HepG2 (cell line): Measurements from ENCODE around the gene TTC6. TPM values are rescaled to one million over a fixed set of nuclear protein-coding genes. Genes with fewer than 3 reads are reported as not detected.

Experiments used
- AGO2 ChIP-seq: fragments of 200-400 bp; formaldehyde crosslinking; optimal IDR thresholded peaks from 2 replicates; pipeline ENCODE3; 2017; ENCODE audit warnings: mild to moderate bottlenecking, low read depth, low read length, moderate library complexity
- AHR ChIP-seq: IDR thresholded peaks from 2 replicates; pipeline ENCODE4 v1.6.1; 2018; ENCODE audit warnings: missing genetic modification reagents, missing compliant biosample characterization
- CBX5 ChIP-seq: sonication (generic); formaldehyde crosslinking; IDR thresholded peaks from 2 replicates; pipeline ENCODE4 v1.4.0; 2020; ENCODE audit warnings: missing genetic modification reagents, borderline replicate concordance
- CREM ChIP-seq, 2 experiments: sonication (generic) in 1 of 2; formaldehyde crosslinking in 1 of 2; IDR thresholded peaks; 2 replicates each; pipeline versions ENCODE4 v1.4.0 to v1.6.1; 2016 to 2020; ENCODE audit warnings: antibody characterized with exemption in 1 of 2, mild to moderate bottlenecking in 1 of 2, missing genetic modification reagents in 1 of 2
- GPN1 ChIP-seq: sonication (generic); formaldehyde crosslinking; IDR thresholded peaks from 2 replicates; pipeline ENCODE4 v1.5.1; 2020; ENCODE audit warnings: missing genetic modification reagents, borderline replicate concordance
- HCFC1 ChIP-seq: fragments of 150-350 bp; IDR thresholded peaks from 2 replicates; pipeline ENCODE4 v1.6.1; 2014; ENCODE audit warnings: low read depth, low read length
- JUND ChIP-seq: sonication (generic); formaldehyde crosslinking; IDR thresholded peaks from 2 replicates; pipeline ENCODE4 v1.8.0; 2022; ENCODE audit warnings: mild to moderate bottlenecking, missing genetic modification reagents
- KLF9 ChIP-seq: IDR thresholded peaks from 2 replicates; pipeline ENCODE4 v1.6.1; 2016; ENCODE audit warnings: low read depth
- MTF1 ChIP-seq: sonication (generic); formaldehyde crosslinking; IDR thresholded peaks from 2 replicates; pipeline ENCODE4 v1.5.0; 2020; ENCODE audit warnings: missing genetic modification reagents
- NCOA1 ChIP-seq: sonication (generic); formaldehyde crosslinking; IDR thresholded peaks from 2 replicates; pipeline ENCODE4 v1.9.0; 2021; ENCODE audit warnings: missing genetic modification reagents
- NCOR1 ChIP-seq: fragments of 200-600 bp; sonication (generic); IDR thresholded peaks from 2 replicates; pipeline ENCODE4 v1.7.0; 2017; ENCODE audit warnings: antibody characterized with exemption, low read length, borderline replicate concordance
- NR1H2 ChIP-seq: sonication (generic); formaldehyde crosslinking; IDR thresholded peaks from 2 replicates; pipeline ENCODE4 v1.8.1; 2022; ENCODE audit warnings: low read depth, missing genetic modification reagents, borderline replicate concordance
- ONECUT2 ChIP-seq: sonication (generic); formaldehyde crosslinking; IDR thresholded peaks from 2 replicates; pipeline ENCODE4 v1.4.0; 2020; ENCODE audit warnings: missing genetic modification reagents
- POLR2G ChIP-seq: fragments of 200-400 bp; formaldehyde crosslinking; IDR thresholded peaks from 2 replicates; pipeline ENCODE4 v1.6.1; 2018; ENCODE audit warnings: mild to moderate bottlenecking, low read depth, low read length, moderate library complexity
- RARA ChIP-seq: IDR thresholded peaks from 2 replicates; pipeline ENCODE4 v1.6.1; 2016; ENCODE audit warnings: missing genetic modification reagents, missing compliant biosample characterization
- TCF7L2 ChIP-seq: IDR thresholded peaks from 2 replicates; pipeline ENCODE4 v1.6.1; 2011; ENCODE audit warnings: mild to moderate bottlenecking, low read depth, low read length, moderate library complexity
- ZMYM3 ChIP-seq: sonication (generic); formaldehyde crosslinking; IDR thresholded peaks from 2 replicates; pipeline ENCODE4 v1.5.1; 2020; ENCODE audit warnings: mild to moderate bottlenecking, missing genetic modification reagents
- ZNF101 ChIP-seq: sonication (generic); formaldehyde crosslinking; IDR thresholded peaks from 2 replicates; pipeline ENCODE4 v1.4.0; 2020; ENCODE audit warnings: mild to moderate bottlenecking, low read depth, missing genetic modification reagents, borderline replicate concordance
- ZNF205 ChIP-seq: IDR thresholded peaks from 2 replicates; pipeline ENCODE4 v1.6.1; 2018; ENCODE audit warnings: missing biosample characterization, missing genetic modification reagents
- ZNF672 ChIP-seq: sonication (generic); formaldehyde crosslinking; IDR thresholded peaks from 2 replicates; pipeline ENCODE4 v1.8.1; 2022; ENCODE audit warnings: missing genetic modification reagents
- ZNF713 ChIP-seq: sonication (generic); formaldehyde crosslinking; IDR thresholded peaks from 2 replicates; pipeline ENCODE4 v1.4.0; 2020; ENCODE audit warnings: mild to moderate bottlenecking, missing genetic modification reagents
- ZNF737 ChIP-seq: sonication (generic); formaldehyde crosslinking; IDR thresholded peaks from 2 replicates; pipeline ENCODE4 v1.5.0; 2020; ENCODE audit warnings: missing genetic modification reagents, mild to moderate bottlenecking, borderline replicate concordance
- ZNF790 ChIP-seq: sonication (generic); formaldehyde crosslinking; IDR thresholded peaks from 2 replicates; pipeline ENCODE4 v1.8.0; 2022; ENCODE audit warnings: missing genetic modification reagents, mild to moderate bottlenecking, borderline replicate concordance
- polyA plus RNA-seq, 8 experiments: library from polyadenylated mRNA; depleted of rRNA in 3 of 8; stranded (reverse) in 7 of 8; unstranded in 1 of 8; fragments of >200 nt; fragmentation: Illumina TruSeq in 4 of 8; extraction: Trizol in 4 of 8; gene quantifications; 2 replicates each; pipeline versions ENCODE4 v1.2.1 to v1.2.3, GENCODE V29; 2011 to 2016; ENCODE audit warnings: low read depth in 4 of 8, missing spikeins in 1 of 8, mixed read lengths in 1 of 8; ENCODE audit not compliant: insufficient read depth in 1 of 8
- total RNA-seq, 5 experiments: library from RNA; depleted of rRNA; stranded (reverse); fragments of >200 nt; fragmentation: Illumina TruSeq; extraction: Trizol; gene quantifications; 2 replicates each; pipeline ENCODE4 v1.2.3, GENCODE V29; 2016; ENCODE audit warnings: low read depth in 1 of 5
- TF ChIP-seq, protein P1 (sequence below): sonication (generic); formaldehyde crosslinking; IDR thresholded peaks from 2 replicates; pipeline ENCODE4 v1.4.0; 2020; ENCODE audit warnings: missing genetic modification reagents, borderline replicate concordance
- TF ChIP-seq, protein P2 (sequence below): sonication (generic); formaldehyde crosslinking; IDR thresholded peaks from 2 replicates; pipeline ENCODE4 v1.5.0; 2020; ENCODE audit warnings: mild to moderate bottlenecking, missing genetic modification reagents, moderate library complexity
- TF ChIP-seq, protein P3 (sequence below): sonication (generic); formaldehyde crosslinking; IDR thresholded peaks from 2 replicates; pipeline ENCODE4 v1.8.0; 2022; ENCODE audit warnings: low read depth, missing genetic modification reagents

Gene TTC6
- total and polyA plus RNA-seq, 2 of the 13 experiments (the other 11 are each of a cell fraction or from before 2014, with no cell fraction given): 9.3 to 27.4 TPM

DNA sequence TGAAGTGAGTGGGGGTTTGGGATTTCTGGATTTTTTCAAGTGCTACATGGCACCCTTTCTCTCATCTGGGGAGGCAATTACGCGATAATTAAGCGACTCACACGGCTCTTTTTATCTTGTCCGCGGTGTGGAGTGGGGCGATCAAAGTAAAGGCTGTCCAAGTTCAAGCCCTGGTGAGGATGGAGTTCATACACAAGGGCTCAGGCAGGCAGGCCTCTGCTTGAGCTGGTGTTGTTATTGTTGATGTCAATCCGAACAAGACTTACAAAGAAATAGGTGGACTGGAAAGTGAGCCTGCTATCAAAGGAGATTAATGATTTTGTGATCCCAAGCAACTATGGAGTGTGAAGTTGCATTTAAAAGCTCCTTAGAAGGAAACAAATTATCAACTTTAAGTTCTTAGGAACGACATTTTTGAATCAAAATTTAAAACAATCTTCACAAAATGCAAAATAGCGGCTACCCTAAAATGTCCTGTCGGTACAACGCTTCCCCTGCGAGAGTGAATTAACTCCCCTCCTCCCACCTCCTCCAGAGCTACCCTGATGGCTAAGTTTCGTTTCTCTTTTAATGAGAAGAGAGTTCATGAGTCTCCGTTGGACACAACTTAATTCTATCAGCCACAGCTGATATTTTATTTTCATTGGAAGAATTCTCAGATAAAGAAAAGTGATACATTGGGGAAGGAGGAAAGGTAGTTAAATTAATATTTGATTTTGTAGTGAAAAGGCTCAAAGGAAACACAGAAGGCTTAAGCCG is 6.3 kb upstream of the TTC6 start (continued):
- TF ChIP-seq RARA (CRISPR knock-in tag): 0 out of 2 replicates have a peak, but pooled peaks have one; percentile 17
- TF ChIP-seq AGO2: no peak
- TF ChIP-seq, protein P1, sequence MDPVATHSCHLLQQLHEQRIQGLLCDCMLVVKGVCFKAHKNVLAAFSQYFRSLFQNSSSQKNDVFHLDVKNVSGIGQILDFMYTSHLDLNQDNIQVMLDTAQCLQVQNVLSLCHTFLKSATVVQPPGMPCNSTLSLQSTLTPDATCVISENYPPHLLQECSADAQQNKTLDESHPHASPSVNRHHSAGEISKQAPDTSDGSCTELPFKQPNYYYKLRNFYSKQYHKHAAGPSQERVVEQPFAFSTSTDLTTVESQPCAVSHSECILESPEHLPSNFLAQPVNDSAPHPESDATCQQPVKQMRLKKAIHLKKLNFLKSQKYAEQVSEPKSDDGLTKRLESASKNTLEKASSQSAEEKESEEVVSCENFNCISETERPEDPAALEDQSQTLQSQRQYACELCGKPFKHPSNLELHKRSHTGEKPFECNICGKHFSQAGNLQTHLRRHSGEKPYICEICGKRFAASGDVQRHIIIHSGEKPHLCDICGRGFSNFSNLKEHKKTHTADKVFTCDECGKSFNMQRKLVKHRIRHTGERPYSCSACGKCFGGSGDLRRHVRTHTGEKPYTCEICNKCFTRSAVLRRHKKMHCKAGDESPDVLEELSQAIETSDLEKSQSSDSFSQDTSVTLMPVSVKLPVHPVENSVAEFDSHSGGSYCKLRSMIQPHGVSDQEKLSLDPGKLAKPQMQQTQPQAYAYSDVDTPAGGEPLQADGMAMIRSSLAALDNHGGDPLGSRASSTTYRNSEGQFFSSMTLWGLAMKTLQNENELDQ: no peak
- peak; percentile 53; the same call in 1 of the 2 replicates for TF ChIP-seq CREM (IDR thresholded peaks at IDR 0.05)
- no peak for TF ChIP-seq CREM (CRISPR knock-in tag; IDR thresholded peaks at IDR 0.05)
- TF ChIP-seq ZNF790: no peak
- no peak for TF ChIP-seq AHR
- TF ChIP-seq TCF7L2: no peak; the same call in 1 of the 2 replicates
- no peak for TF ChIP-seq POLR2G
- no peak for TF ChIP-seq ZNF713 (CRISPR knock-in tag)
- no peak for TF ChIP-seq ZNF672 (CRISPR knock-in tag)
- TF ChIP-seq ONECUT2 (CRISPR knock-in tag): no peak
- TF ChIP-seq JUND (CRISPR knock-in tag): no peak
- no peak for TF ChIP-seq ZMYM3
- TF ChIP-seq NR1H2 (CRISPR knock-in tag): no peak
- no peak for TF ChIP-seq ZNF205 (CRISPR knock-in tag)
- TF ChIP-seq CBX5: peak; percentile 45; the same call in 1 of the 2 replicates
- 0 out of 2 replicates have a peak, but pooled peaks have one; percentile 1 for TF ChIP-seq NCOR1
- TF ChIP-seq, protein P2, sequence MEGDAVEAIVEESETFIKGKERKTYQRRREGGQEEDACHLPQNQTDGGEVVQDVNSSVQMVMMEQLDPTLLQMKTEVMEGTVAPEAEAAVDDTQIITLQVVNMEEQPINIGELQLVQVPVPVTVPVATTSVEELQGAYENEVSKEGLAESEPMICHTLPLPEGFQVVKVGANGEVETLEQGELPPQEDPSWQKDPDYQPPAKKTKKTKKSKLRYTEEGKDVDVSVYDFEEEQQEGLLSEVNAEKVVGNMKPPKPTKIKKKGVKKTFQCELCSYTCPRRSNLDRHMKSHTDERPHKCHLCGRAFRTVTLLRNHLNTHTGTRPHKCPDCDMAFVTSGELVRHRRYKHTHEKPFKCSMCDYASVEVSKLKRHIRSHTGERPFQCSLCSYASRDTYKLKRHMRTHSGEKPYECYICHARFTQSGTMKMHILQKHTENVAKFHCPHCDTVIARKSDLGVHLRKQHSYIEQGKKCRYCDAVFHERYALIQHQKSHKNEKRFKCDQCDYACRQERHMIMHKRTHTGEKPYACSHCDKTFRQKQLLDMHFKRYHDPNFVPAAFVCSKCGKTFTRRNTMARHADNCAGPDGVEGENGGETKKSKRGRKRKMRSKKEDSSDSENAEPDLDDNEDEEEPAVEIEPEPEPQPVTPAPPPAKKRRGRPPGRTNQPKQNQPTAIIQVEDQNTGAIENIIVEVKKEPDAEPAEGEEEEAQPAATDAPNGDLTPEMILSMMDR: no peak
- no peak for TF ChIP-seq HCFC1
- TF ChIP-seq MTF1: 0 out of 2 replicates have a peak, but pooled peaks have one; percentile 32
- TF ChIP-seq ZNF737 (CRISPR knock-in tag): no peak
- TF ChIP-seq NCOA1 (CRISPR knock-in tag): no peak
- TF ChIP-seq KLF9: no peak
- no peak for TF ChIP-seq GPN1
- no peak for TF ChIP-seq ZNF101 (CRISPR knock-in tag)
- TF ChIP-seq, protein P3, sequence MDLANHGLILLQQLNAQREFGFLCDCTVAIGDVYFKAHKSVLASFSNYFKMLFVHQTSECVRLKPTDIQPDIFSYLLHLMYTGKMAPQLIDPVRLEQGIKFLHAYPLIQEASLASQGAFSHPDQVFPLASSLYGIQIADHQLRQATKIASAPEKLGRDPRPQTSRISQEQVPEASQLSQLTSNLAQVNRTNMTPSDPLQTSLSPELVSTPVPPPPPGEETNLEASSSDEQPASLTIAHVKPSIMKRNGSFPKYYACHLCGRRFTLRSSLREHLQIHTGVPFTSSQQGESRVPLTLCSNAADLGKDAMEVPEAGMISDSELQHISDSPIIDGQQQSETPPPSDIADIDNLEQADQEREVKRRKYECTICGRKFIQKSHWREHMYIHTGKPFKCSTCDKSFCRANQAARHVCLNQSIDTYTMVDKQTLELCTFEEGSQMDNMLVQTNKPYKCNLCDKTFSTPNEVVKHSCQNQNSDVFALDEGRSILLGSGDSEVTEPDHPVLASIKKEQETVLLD (CRISPR knock-in tag): no peak
